Cardiac septum (tissue), 1 donor: ENCODE measurements around the gene TNNT3. TPM values are rescaled to one million over a fixed set of nuclear protein-coding genes. Genes with fewer than 3 reads are reported as not detected.
"Not testable (repeated sequence)": the region's sequence is repeated elsewhere in the genome, so short reads cannot be mapped to it uniquely, and the experiment has no call there.

Experiments used
- DNase-seq: peaks from one replicate; pipeline ENCODE4 v3.0.0-alpha.2; 2020; ENCODE audit warnings: low spot score
- intact Hi-C: fragments of 100-400 bp; cut with DNase I; formaldehyde crosslinking; loops from one replicate; pipeline ENCODE4 v1.14.0; 2022
- total RNA-seq: library from RNA; stranded (reverse); fragmentation: NEBNext Ultra II Directional; extraction: Animal tissue kit (Norgen Biotek cat#: 25700); gene quantifications from one replicate; pipeline ENCODE4 v1.2.1, GENCODE V29; 2021
- donor health status: DM: no; HTN: no; CAD: no.

Gene TNNT3
- total RNA-seq, 1 donor from 2014 or later, result 41.5 TPM

DNA sequence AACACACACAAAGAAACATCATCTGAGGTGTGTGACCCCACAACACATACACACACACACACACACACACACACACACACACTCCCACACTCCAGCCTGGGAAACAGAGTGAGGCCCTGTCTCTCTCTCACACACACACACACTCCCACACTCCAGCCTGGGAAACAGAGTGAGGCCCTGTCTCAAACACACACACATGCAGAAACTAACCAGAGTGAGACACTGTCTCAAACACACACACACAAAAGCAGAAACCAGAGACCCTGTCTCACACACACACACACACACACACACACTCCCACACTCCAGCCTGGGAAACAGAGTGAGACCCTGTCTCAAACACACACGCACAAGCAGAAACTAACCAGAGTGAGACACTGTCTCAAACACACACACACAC, 20.3 kb downstream of the TNNT3 start:
- intact Hi-C loops, result loop anchor here (5.0 kb wide), 3 partner anchors 42 to 213 kb away; partner anchors contain the start of gene TNNI2
- not testable (repeated sequence) for DNase-seq

GRCh38 chr11:1942558-1943260, 23.2 kb downstream of the TNNT3 start:
- intact Hi-C loops, result loop anchor here (5.0 kb wide), 3 partner anchors 45 to 210 kb away; partner anchors contain the start of gene TNNI2
- peak; percentile 66 for DNase-seq

DNA sequence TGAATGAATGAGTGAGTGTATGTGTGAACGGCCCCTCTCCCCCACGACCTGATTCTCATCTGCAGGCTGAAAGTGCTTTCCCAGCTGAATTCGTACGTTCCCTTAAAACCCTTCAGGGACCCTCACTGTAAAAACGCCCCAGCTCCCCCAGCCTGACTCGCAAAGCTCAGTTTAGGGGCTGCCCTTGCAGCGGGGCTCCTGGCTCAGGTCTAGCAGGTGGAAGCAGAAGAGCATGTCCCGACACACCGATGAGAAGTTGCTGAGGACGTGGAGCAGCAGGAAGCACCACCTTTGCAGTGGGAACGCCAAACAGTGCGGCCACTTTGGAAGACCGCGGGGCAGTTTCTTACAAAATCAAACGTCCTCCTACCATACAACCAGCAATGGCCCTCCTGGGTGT, 24.1 kb downstream of the TNNT3 start:
- DNase-seq, result peak; percentile 59
- intact Hi-C loops, result loop anchor here (5.0 kb wide), 3 partner anchors 46 to 209 kb away; partner anchors contain the start of gene TNNI2

DNA sequence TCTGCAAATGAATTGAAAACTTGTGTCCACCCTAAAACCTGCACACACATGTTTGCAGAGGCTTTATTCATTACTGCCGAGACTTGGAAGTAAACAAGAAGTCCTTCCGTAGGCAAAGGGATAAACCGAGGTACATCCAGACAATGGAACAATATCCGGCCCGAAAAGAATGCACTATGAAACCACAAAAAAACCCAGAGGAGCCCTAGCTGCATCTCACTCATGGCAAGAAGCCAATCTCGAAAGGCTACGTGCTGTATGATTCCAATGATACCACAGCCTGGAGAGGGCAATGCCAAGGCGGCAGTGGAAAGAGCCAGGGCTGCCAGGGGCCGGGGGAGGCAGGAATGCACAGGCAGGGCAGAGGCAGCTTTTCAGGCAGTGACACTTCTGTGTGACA, 24.5 kb downstream of the TNNT3 start:
- DNase-seq, result peak; percentile 63
- intact Hi-C loops, result loop anchor here (5.0 kb wide), 3 partner anchors 47 to 208 kb away; partner anchors contain the start of gene TNNI2

- no peak for DNase-seq
- intact Hi-C loops, result no loop called here
These were observed 27.4 kb downstream of the TNNT3 start, which contains the start of gene MRPL23 for GRCh38 chr11:1946812-1947484. MRPL23 (plus strand) TSS chr11:1947332; CDS start chr11:1947363, 31 bp downstream.

DNA sequence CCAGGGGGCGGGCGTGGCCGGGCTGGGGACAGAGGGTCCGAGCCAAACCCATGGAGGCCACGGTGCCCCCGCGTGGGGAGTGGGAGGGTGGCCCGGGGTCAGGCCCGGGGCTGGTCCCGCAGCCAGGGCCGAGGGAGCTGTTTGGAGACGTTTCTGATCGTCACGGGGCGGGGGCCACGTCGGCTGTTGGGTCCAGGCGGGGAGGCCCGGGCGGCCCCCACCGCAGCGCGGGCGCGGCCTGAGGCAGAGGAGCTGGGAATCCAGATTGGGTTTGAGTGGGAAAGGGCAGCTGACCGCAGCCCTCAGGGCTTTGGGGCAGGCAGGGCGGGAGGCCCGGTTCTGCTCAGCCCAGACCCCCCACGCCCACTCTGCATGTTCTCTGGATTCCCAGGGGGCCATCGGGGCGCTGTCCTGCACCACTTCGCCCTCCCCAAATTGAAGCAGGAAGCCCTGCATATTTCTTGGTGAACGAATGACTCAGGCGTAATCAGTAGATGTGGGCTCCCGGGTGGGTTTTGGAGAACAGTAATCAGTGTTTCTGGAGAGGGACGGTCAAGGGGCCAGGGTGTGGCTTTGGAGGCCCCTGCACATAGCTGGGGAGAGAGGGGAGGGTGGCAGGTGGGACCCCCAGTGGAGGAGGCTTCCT, 28.2 kb downstream of the TNNT3 start:
- DNase-seq, result no peak
- intact Hi-C loops, result no loop called here

DNA sequence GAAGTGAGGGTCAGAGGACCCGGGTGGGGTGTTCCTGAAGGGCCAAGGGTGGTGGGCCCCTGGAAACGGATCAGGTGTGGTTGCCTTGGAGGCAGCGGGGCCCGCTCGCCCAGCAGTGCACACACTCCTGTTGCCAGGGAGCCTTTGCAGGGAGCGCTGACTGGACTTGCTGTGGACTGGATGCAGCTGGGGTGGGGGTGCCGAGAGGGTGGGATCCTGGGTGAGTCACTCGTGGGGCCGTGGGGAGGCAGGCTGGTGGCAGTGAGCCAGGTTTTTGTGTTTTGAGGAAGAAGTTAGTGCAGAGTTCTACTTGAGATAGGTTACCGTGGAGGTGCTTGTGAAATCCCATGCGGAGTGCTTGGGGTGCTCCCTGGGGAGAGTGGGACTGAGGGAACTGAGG, 28.9 kb downstream of the TNNT3 start:
- DNase-seq, result no peak
- intact Hi-C loops, result no loop called here

- peak; percentile 17 for DNase-seq
- intact Hi-C loops, result no loop called here
These were observed 29.8 kb downstream of the TNNT3 start for GRCh38 chr11:1949302-1949701.

DNA sequence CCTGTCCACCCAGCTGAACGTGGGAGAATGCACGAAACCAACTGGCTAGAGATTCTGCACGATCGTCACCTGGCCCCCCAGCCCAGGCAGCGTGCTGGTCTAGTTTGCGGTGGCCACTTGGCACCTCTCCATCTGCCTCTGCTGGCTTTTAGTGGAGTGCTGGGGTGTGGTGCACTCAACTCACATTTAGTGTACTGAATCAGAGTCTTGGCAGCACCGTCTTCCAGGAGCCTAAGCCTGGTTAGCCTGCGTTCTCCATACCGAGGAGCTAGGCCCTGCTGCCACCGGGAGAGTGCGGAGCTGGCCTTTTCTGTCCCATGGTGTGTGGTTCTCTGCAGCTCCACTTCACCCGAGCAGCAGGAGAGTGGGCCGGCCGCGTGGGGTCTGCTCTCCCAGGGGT, 30.4 kb downstream of the TNNT3 start:
- intact Hi-C loops, result no loop called here

DNA sequence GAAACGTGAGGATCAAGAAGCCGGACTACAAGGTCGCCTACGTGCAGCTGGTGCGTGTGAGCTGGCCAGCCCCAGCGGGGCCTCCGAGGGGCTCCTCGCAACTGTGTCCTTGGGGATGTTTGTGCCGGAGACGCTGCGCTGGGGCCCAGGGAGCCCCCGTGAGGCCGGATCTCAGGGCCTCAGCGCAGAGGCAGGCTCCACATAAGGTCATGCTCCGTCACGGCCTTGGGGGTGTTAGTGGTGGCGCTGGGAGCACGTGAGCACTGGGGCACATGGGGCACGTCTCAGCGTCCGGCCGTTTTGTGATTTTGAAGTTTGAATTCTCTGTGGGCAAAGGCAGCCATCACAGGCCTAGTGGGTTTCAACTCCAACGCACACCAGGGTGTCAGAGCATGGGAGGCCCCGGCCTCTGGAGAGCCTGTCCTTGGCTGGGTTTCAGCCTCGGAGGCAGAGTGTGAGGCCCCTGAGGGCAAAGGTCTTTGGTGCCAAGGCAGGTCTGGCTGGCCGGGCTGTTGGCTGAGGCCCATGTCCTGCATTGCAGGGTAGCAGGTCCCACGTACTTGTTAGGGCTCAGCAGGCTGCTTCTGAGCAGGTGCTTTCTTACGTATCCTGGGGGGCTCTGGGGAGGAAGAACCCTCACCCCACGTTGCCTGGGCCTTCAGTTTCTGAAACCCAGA, 33.4 kb downstream of the TNNT3 start:
- intact Hi-C loops, result no loop called here
- DNase-seq, result peak; percentile 70

More for the DNA sequence above, 30.4 kb downstream of the TNNT3 start:
- no peak for DNase-seq

GRCh38 chr11:1953489-1954266, 34.2 kb downstream of the TNNT3 start:
- intact Hi-C loops, result no loop called here
- DNase-seq, result peak; percentile 74

- no peak for DNase-seq
- intact Hi-C loops, result no loop called here
These were observed 38.9 kb downstream of the TNNT3 start for GRCh38 chr11:1958367-1958766.

DNA sequence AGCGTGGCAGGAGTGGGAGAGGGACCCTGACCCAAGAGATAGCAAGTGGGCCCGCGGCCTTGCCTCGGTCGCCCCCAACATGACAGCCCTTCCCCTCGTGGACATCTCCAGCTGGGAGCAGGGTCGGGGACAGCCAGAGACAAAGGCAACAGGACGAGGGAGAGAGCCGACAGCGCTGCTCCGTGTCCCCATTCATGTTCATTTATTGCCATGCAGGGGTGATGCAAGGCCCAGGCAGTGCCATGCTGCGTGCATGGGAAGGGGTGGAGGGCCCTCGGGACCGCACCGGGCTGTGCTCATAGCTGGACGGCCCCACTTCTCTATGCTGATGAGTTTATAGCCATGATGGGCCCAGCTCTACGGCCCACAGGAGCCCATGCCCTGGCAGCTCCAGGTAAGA, 40.3 kb downstream of the TNNT3 start:
- DNase-seq, result peak; percentile 27
- intact Hi-C loops, result no loop called here

DNA sequence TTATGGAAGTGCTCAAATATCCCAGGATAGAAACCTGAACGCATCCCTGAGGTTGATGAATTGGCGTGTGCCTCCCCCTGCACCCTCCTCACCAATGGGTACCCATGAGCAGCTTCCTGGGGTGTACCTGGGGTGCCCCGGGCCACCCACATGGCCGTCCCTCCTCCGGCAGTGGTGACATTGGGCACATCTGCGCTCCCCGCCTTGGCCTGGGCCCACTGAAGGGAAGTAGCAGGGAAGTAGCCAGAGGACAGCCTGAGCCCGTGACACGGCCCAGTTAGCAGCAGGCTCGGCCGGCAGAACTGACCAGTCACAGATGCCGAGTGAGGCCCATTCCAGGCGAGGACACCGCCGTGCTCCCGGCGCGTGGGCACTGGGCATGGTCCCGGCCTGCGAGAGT, 44.4 kb downstream of the TNNT3 start:
- intact Hi-C loops, result no loop called here
- no peak for DNase-seq

GRCh38 chr11:1964348-1964747, 44.8 kb downstream of the TNNT3 start:
- intact Hi-C loops, result no loop called here
- no peak for DNase-seq

- intact Hi-C loops, result no loop called here
- no peak for DNase-seq
These were observed 45.5 kb downstream of the TNNT3 start for GRCh38 chr11:1964955-1965354.

DNA sequence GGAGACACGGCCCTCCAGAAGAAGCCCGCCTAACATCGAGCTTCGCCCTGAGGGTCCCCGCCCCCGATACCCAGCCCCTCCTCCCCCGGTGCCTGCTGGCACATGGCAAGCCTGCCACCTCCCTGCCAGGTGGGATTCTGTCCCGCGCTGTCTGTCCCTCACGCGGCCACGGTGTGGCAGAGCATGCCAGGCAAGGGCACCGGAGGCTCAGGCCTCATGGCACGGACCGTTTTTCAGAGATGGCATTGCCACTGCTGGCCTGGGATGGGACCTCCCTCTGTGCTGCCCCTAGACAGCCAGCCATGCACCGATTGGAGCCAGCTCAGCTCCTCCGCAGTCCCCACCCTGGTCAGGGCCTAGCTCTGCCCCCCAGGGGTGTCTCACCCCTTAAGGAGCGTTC, 47.0 kb downstream of the TNNT3 start:
- DNase-seq, result no peak
- intact Hi-C loops, result no loop called here

GRCh38 chr11:1967641-1968225, 48.2 kb downstream of the TNNT3 start:
- peak; percentile 64 for DNase-seq

More at GRCh38 chr11:1967641-1968225, 48.2 kb downstream of the TNNT3 start:
- intact Hi-C loops, result no loop called here
